ENCODE measurements around the gene RUNX1.

GRCh38 chr21:34770576-34770975, 278.5 kb downstream of the RUNX1 start:
- TF ChIP-seq, protein P1, sequence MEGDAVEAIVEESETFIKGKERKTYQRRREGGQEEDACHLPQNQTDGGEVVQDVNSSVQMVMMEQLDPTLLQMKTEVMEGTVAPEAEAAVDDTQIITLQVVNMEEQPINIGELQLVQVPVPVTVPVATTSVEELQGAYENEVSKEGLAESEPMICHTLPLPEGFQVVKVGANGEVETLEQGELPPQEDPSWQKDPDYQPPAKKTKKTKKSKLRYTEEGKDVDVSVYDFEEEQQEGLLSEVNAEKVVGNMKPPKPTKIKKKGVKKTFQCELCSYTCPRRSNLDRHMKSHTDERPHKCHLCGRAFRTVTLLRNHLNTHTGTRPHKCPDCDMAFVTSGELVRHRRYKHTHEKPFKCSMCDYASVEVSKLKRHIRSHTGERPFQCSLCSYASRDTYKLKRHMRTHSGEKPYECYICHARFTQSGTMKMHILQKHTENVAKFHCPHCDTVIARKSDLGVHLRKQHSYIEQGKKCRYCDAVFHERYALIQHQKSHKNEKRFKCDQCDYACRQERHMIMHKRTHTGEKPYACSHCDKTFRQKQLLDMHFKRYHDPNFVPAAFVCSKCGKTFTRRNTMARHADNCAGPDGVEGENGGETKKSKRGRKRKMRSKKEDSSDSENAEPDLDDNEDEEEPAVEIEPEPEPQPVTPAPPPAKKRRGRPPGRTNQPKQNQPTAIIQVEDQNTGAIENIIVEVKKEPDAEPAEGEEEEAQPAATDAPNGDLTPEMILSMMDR (conservative IDR thresholded peaks at IDR 0.05; ENCODE audit: low read depth, low read length), result no peak
- no peak for TF ChIP-seq EZH2phosphoT487 (IDR thresholded peaks at IDR 0.05; ENCODE audit: borderline replicate concordance, low read length)
- no peak for TF ChIP-seq EZH2 (IDR thresholded peaks at IDR 0.05; ENCODE audit: low read length, unreplicated experiment)
